ENCODE measurements around the gene TARS1.

DNA sequence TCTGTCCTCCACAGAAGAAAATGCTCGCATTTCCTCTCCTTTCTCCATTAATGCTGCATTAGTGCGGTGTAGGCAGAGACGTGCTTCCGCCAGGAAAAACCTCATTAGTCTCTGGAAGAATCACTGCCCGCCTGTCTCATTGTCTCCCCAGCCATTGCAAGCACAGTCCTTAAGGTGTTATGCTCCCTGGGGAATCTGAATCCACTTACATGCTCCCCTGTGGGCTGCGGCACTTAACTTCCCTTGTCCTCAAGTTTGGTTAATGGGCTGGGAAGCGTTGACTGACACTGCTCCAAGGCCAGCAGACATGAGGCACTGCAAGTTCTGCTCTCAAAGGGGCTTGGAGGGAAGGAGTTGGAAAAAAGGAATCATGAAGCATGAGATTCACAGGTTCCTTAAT lies 41.6 kb downstream of the TARS1 start:
- TF ChIP-seq, protein P1, sequence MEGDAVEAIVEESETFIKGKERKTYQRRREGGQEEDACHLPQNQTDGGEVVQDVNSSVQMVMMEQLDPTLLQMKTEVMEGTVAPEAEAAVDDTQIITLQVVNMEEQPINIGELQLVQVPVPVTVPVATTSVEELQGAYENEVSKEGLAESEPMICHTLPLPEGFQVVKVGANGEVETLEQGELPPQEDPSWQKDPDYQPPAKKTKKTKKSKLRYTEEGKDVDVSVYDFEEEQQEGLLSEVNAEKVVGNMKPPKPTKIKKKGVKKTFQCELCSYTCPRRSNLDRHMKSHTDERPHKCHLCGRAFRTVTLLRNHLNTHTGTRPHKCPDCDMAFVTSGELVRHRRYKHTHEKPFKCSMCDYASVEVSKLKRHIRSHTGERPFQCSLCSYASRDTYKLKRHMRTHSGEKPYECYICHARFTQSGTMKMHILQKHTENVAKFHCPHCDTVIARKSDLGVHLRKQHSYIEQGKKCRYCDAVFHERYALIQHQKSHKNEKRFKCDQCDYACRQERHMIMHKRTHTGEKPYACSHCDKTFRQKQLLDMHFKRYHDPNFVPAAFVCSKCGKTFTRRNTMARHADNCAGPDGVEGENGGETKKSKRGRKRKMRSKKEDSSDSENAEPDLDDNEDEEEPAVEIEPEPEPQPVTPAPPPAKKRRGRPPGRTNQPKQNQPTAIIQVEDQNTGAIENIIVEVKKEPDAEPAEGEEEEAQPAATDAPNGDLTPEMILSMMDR (IDR thresholded peaks at IDR 0.05): no peak
- no peak for TF ChIP-seq POLR2A (IDR thresholded peaks at IDR 0.05)

Data from tibial nerve (tissue), 3 donors.